Activated CD4-positive, alpha-beta memory T cell treated with anti-CD3 and anti-CD28 coated beads for 36 hours (primary cell): Measurements from ENCODE around the gene BRCA2. TPM values are rescaled to one million over a fixed set of nuclear protein-coding genes. Genes with fewer than 3 reads are reported as not detected.

Experiments
- CTCF ChIA-PET: fragments of 350-600 bp; sonication (Branson Sonifier 250); formaldehyde crosslinking; loops from one replicate; lab custom pipeline; 2021; ENCODE audit warnings: antibody characterized with exemption, inconsistent platforms; lab: Charles Lee
- POLR2A ChIA-PET: fragments of 350-600 bp; sonication (Branson Sonifier 250); formaldehyde crosslinking; loops from one replicate; lab custom pipeline; 2021; ENCODE audit warnings: antibody characterized with exemption; lab: Charles Lee
- DNase-seq: peaks from one replicate; pipeline ENCODE4 v3.0.0-alpha.2; 2020
- H3K27ac Mint-ChIP-seq: one replicate; pipeline ENCODE4 v1.8.0; 2021; ENCODE audit warnings: mixed read lengths
- H3K27me3 Mint-ChIP-seq: one replicate; pipeline ENCODE4 v1.8.0; 2021; ENCODE audit warnings: mixed read lengths
- H3K36me3 Mint-ChIP-seq: one replicate; pipeline ENCODE4 v1.8.0; 2021; ENCODE audit warnings: mixed read lengths
- H3K4me1 Mint-ChIP-seq: one replicate; pipeline ENCODE4 v1.8.0; 2021; ENCODE audit warnings: low read depth, mixed read lengths
- H3K4me3 Mint-ChIP-seq: one replicate; pipeline ENCODE4 v1.8.0; 2021; ENCODE audit warnings: mild to moderate bottlenecking, mixed read lengths
- H3K9me3 Mint-ChIP-seq: one replicate; pipeline ENCODE4 v1.8.0; 2021; ENCODE audit warnings: mixed read lengths
- intact Hi-C: fragments of 100-400 bp; cut with micrococcal nuclease; formaldehyde crosslinking; loops from one replicate; pipeline ENCODE4 v1.15.1; 2023
- total RNA-seq, 2 experiments: library from RNA; stranded (reverse); gene quantifications; one replicate each; pipeline ENCODE4 v1.2.3, GENCODE V29; 2021

BRCA2 gene
- 10 to 100 TPM; 22.1 to 23.1 TPM for total RNA-seq

- no peaks in the 10 kb centered on the region for H3K27me3 Mint-ChIP-seq
- intact Hi-C loops, result loop anchor here (1.0 to 10.0 kb wide), 9 partner anchors 14 to 1228 kb away; partner anchors contain the start of genes N4BP2L1, N4BP2L2 and PDS5B
- H3K4me3 Mint-ChIP-seq, result peak within 1 kb of the TSS; percentile 95
- ChIA-PET CTCF (interaction anchor here (0.7 to 3.1 kb wide), 11 partner anchors 14 to 405 kb away, joined by 3 to 13 read pairs (median 4); no protein-coding TSS in a partner anchor), POLR2A (interaction anchor here (0.7 to 2.6 kb wide), 14 partner anchors 13 to 1364 kb away, joined by 3 to 38 read pairs (median 3); partner anchors contain the start of genes N4BP2L1, N4BP2L2 and PDS5B)
- H3K36me3 Mint-ChIP-seq, result peaks cover 14% of the 10 kb centered on the region
- no peaks in the 10 kb centered on the region for H3K9me3 Mint-ChIP-seq
- peak within 1 kb of the TSS; percentile 99 for H3K27ac Mint-ChIP-seq
- peak; percentile 93 for DNase-seq
- H3K4me1 Mint-ChIP-seq, result peaks cover 13% of the 10 kb centered on the region
Observed at GRCh38 chr13:32315238-32316027, at the start of gene BRCA2, which contains the start of gene ZAR1L. Gene BRCA2 (plus strand): TSS chr13:32315508. CDS start chr13:32316461, 953 bp downstream. Gene ZAR1L (minus strand): TSS chr13:32315363. CDS start chr13:32311925, 3,438 bp downstream.

- Mint-ChIP-seq H3K27ac (no peak overlapping the region), H3K36me3 (no peaks in the 10 kb centered on the region), H3K9me3 (no peaks in the 10 kb centered on the region), H3K4me1 (no peaks in the 10 kb centered on the region), H3K27me3 (no peaks in the 10 kb centered on the region), H3K4me3 (no peak overlapping the region)
- ChIA-PET POLR2A (no interaction called here), CTCF (interaction anchor here (2.3 kb wide), 1 partner anchor 19 kb away, joined by 7 read pairs; no protein-coding TSS in a partner anchor)
- no peak for DNase-seq
- intact Hi-C loops, result no loop called here
Observed at GRCh38 chr13:32265726-32266125, 49.6 kb upstream of the BRCA2 start.

- Mint-ChIP-seq H3K4me1 (no peaks in the 10 kb centered on the region), H3K4me3 (no peak overlapping the region), H3K9me3 (no peaks in the 10 kb centered on the region), H3K36me3 (no peaks in the 10 kb centered on the region), H3K27ac (no peak overlapping the region), H3K27me3 (no peaks in the 10 kb centered on the region)
- ChIA-PET POLR2A (no interaction called here), CTCF (no interaction called here)
- intact Hi-C loops, result no loop called here
- DNase-seq, result no peak
Observed at GRCh38 chr13:32266130-32266529, 49.2 kb upstream of the BRCA2 start.

- peak; percentile 69 for DNase-seq
Observed at GRCh38 chr13:32267836-32268439, 47.4 kb upstream of the BRCA2 start.

GRCh38 chr13:32272021-32272683, 43.2 kb upstream of the BRCA2 start:
- ChIA-PET POLR2A (interaction anchor here (1.6 kb wide), 1 partner anchor 43 kb away, joined by 4 read pairs; the partner anchor contains the start of genes BRCA2 and ZAR1L), CTCF (no interaction called here)
- Mint-ChIP-seq H3K36me3 (peaks cover 10% of the 10 kb centered on the region), H3K27me3 (no peaks in the 10 kb centered on the region), H3K27ac (peak overlapping the region; percentile 36), H3K4me3 (no peak overlapping the region), H3K9me3 (no peaks in the 10 kb centered on the region), H3K4me1 (peaks cover 6% of the 10 kb centered on the region)
- intact Hi-C loops, result loop anchor here (1.0 kb wide), 1 partner anchor 29 kb away; no protein-coding TSS in a partner anchor
- no peak for DNase-seq

More at GRCh38 chr13:32267836-32268439, 47.4 kb upstream of the BRCA2 start:
- POLR2A ChIA-PET, result no interaction called here
- Mint-ChIP-seq H3K4me3 (no peak overlapping the region), H3K27ac (no peak overlapping the region), H3K27me3 (no peaks in the 10 kb centered on the region), H3K9me3 (no peaks in the 10 kb centered on the region), H3K36me3 (peaks cover 2% of the 10 kb centered on the region), H3K4me1 (peaks cover 6% of the 10 kb centered on the region)
- CTCF ChIA-PET, result interaction anchor here (0.6 to 3.8 kb wide), 17 partner anchors 8 to 318 kb away, joined by 3 to 18 read pairs (median 4); partner anchors contain the start of genes BRCA2 and ZAR1L
- intact Hi-C loops, result loop anchor here (1.0 to 2.0 kb wide), 2 partner anchors 42 to 175 kb away; no protein-coding TSS in a partner anchor

- Mint-ChIP-seq H3K4me1 (peaks cover 3% of the 10 kb centered on the region), H3K27me3 (no peaks in the 10 kb centered on the region), H3K27ac (no peak overlapping the region), H3K9me3 (no peaks in the 10 kb centered on the region), H3K4me3 (no peak overlapping the region), H3K36me3 (peaks cover 8% of the 10 kb centered on the region)
- ChIA-PET POLR2A (no interaction called here), CTCF (interaction anchor here (0.9 to 1.4 kb wide), 2 partner anchors 10 to 368 kb away, joined by 3 to 4 read pairs; no protein-coding TSS in a partner anchor)
- no peak for DNase-seq
- intact Hi-C loops, result no loop called here
Observed at GRCh38 chr13:32277839-32278238, 37.5 kb upstream of the BRCA2 start.

GRCh38 chr13:32278426-32278825, 36.9 kb upstream of the BRCA2 start:
- no peaks in the 10 kb centered on the region for H3K27me3 Mint-ChIP-seq
- H3K4me3 Mint-ChIP-seq, result no peak overlapping the region
- intact Hi-C loops, result no loop called here
- no peaks in the 10 kb centered on the region for H3K9me3 Mint-ChIP-seq
- peaks cover 3% of the 10 kb centered on the region for H3K4me1 Mint-ChIP-seq
- H3K27ac Mint-ChIP-seq, result no peak overlapping the region
- POLR2A ChIA-PET, result no interaction called here
- peaks cover 8% of the 10 kb centered on the region for H3K36me3 Mint-ChIP-seq
- DNase-seq, result no peak
- CTCF ChIA-PET, result no interaction called here

GRCh38 chr13:32281096-32281495, 34.2 kb upstream of the BRCA2 start:
- peaks cover 3% of the 10 kb centered on the region for H3K4me1 Mint-ChIP-seq
- ChIA-PET CTCF (interaction anchor here (0.6 to 1.2 kb wide), 3 partner anchors 11 to 852 kb away, joined by 3 read pairs; no protein-coding TSS in a partner anchor), POLR2A (no interaction called here)
- no peak overlapping the region for H3K27ac Mint-ChIP-seq
- peaks cover 3% of the 10 kb centered on the region for H3K36me3 Mint-ChIP-seq
- H3K4me3 Mint-ChIP-seq, result no peak overlapping the region
- H3K27me3 Mint-ChIP-seq, result no peaks in the 10 kb centered on the region
- no peak for DNase-seq
- intact Hi-C loops, result no loop called here
- H3K9me3 Mint-ChIP-seq, result no peaks in the 10 kb centered on the region

- Mint-ChIP-seq H3K4me1 (peaks cover 3% of the 10 kb centered on the region), H3K27me3 (no peaks in the 10 kb centered on the region), H3K9me3 (no peaks in the 10 kb centered on the region), H3K4me3 (no peak overlapping the region), H3K27ac (no peak overlapping the region), H3K36me3 (no peaks in the 10 kb centered on the region)
- POLR2A ChIA-PET, result interaction anchor here (0.6 kb wide), 1 partner anchor 26 kb away, joined by 3 read pairs; no protein-coding TSS in a partner anchor
- DNase-seq, result no peak
- CTCF ChIA-PET, result interaction anchor here (1.1 to 1.2 kb wide), 2 partner anchors 12 to 853 kb away, joined by 3 read pairs; no protein-coding TSS in a partner anchor
- intact Hi-C loops, result no loop called here
Observed at GRCh38 chr13:32282096-32282711, 33.1 kb upstream of the BRCA2 start.

GRCh38 chr13:32284927-32285632, 30.2 kb upstream of the BRCA2 start:
- Mint-ChIP-seq H3K36me3 (peaks cover 1% of the 10 kb centered on the region), H3K4me1 (no peaks in the 10 kb centered on the region), H3K27me3 (no peaks in the 10 kb centered on the region), H3K4me3 (no peak overlapping the region), H3K9me3 (no peaks in the 10 kb centered on the region), H3K27ac (no peak overlapping the region)
- no peak for DNase-seq
- ChIA-PET CTCF (interaction anchor here (0.8 kb wide), 1 partner anchor 17 kb away, joined by 3 read pairs; no protein-coding TSS in a partner anchor), POLR2A (no interaction called here)
- intact Hi-C loops, result no loop called here

GRCh38 chr13:32285633-32285965, 29.7 kb upstream of the BRCA2 start:
- H3K36me3 Mint-ChIP-seq, result peaks cover 1% of the 10 kb centered on the region
- H3K4me3 Mint-ChIP-seq, result no peak overlapping the region
- no peak for DNase-seq
- intact Hi-C loops, result no loop called here
- H3K9me3 Mint-ChIP-seq, result no peaks in the 10 kb centered on the region
- no peaks in the 10 kb centered on the region for H3K27me3 Mint-ChIP-seq
- POLR2A ChIA-PET, result no interaction called here
- no peaks in the 10 kb centered on the region for H3K4me1 Mint-ChIP-seq
- no peak overlapping the region for H3K27ac Mint-ChIP-seq
- CTCF ChIA-PET, result no interaction called here
